GM21825 (cell line): ENCODE data around the gene CGB5.
"Not testable (repeated sequence)": the region's sequence is repeated elsewhere in the genome, so short reads cannot be mapped to it uniquely, and the experiment has no call there.

Experiments used
- ATAC-seq: cut with Tn5 transposase; IDR thresholded peaks from one replicate; pipeline ENCODE4 v1.9.1; 2021; ENCODE audit warnings: mild to moderate bottlenecking, moderate library complexity; ENCODE audit not compliant: unreplicated experiment

Gene CGB5

GRCh38 chr19:49020931-49021895 is 22.4 kb upstream of the CGB5 start:
- no peak for ATAC-seq

DNA sequence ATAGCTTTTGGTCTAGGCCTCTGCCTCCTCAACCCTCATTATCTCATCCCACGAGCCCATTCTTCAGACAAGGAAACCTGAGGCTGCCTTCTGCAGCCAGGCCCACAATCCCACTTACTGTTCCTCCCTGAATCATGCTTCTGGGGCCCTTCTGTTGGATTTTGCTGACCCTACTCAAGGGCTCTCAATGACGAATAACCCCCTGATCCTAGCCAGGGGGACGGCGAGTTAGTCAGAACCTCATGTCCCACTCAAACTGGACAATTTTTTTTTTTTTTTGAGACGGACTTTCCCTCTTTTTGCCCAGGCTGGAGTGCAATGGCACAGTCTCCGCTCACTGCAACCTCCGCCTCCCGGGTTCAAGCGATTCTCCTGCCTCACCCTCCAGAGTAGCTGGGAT is 21.5 kb upstream of the CGB5 start:
- no peak for ATAC-seq

DNA sequence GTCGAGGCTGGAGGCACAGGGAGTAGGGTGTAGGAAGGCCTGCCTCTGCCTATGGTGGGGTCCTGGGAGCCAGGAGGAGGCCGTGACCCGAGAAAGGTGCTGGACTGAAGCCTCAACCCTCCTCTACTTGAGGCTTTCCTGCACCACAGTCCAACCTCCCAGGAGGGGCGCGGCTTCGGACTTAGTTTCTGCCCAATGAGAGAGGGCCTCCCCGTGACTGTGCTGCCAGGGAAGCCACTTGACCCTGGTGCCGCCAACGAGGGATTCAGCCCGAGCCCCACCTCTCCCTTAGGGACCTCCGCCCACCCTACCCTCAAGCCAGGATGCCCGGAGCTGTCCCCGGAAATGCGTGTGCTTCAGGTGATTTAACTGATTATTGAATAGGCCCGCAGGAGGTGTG is 19.4 kb upstream of the CGB5 start, which contains the start of gene CGB3:
TSS of gene CGB3 (minus strand) at position 101 of the 400 bp plus-strand sequence. CDS start 362 bp downstream, outside the sequence.
- not testable (repeated sequence) for ATAC-seq

GRCh38 chr19:49025088-49025487 is 18.6 kb upstream of the CGB5 start:
- not testable (repeated sequence) for ATAC-seq

DNA sequence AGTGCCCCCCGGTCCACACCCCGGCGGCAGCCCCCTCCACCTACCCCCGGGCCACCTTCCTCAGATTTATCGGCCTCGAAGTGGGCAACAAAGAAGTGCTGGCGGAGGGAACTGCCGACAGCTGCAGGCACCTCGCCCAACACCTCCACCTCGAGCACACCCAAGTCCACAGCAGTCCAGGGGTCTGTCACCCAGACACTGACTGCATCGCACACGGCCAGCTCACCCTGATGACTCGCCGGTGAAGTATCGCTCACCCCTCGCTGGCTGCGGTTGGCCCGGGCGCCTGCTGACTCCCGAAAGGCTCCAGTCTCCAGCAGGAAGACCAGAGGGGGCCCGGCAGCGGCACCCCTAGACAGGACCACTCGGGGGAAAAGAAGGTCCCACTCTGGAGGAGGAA is 18.0 kb upstream of the CGB5 start:
- not testable (repeated sequence) for ATAC-seq

- not testable (repeated sequence) for ATAC-seq
Measured at GRCh38 chr19:49028686-49029085, 15.0 kb upstream of the CGB5 start.

DNA sequence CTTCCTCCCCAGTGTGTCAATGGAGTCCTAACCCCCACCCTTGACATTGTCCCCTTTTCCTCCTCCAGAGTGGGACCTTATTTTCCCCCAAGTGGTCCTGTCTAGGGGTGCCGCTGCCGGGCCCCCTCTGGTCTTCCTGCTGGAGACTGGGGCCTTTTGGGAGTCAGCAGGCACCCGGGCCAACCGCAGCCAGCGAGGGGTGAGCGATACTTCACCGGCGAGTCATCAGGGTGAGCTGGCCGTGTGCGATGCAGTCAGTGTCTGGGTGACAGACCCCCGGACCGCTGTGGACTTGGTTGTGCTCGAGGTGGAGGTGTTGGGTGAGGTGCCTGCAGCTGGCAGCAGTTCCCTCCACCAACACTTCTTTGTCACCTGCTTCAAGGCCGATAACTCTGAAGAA is 13.9 kb upstream of the CGB5 start:
- not testable (repeated sequence) for ATAC-seq

- ATAC-seq = not testable (repeated sequence)
Measured at GRCh38 chr19:49030323-49030722, 13.3 kb upstream of the CGB5 start.

DNA sequence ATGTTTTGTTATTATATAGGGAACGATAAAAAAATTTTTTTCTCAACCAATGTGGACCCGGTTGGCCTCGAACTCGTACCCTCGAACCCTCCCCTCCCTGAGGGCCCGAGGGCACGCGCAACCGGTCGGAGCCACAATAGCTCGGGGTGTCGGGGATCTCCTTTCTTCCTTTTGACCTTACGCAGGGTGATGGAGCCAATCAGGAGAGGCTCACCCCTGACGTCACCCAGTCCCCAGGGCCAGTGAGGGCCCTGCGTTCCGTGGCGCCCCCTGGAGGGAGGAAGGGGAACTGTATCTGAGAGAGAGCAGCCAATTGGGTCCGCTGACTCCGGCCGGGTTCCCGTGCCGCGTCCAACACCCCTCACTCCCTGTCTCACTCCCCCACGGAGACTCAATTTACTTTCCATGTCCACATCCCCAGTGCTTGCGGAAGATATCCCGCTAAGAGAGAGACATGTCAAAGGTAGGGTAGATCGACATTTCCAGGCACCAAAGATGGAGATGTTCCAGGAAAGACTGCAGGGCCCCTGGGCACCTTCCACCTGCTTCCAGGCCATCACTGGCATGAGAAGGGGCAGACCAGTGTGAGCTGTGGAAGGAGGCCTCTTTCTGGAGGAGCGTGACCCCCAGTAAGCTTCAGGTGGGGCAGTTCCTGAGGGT is 11.9 kb upstream of the CGB5 start, which contains the start of gene CGB2:
TSS of gene CGB2 (plus strand) at position 249 of the 660 bp plus-strand sequence. CDS start at position 455, 206 bp downstream.
- ATAC-seq = not testable (repeated sequence)

GRCh38 chr19:49036815-49037214 is 6.8 kb upstream of the CGB5 start, which contains the start of gene CGB1:
TSS of gene CGB1 (minus strand) at chr19:49036895. CDS start at chr19:49036711, 184 bp downstream.
- ATAC-seq = not testable (repeated sequence)

DNA sequence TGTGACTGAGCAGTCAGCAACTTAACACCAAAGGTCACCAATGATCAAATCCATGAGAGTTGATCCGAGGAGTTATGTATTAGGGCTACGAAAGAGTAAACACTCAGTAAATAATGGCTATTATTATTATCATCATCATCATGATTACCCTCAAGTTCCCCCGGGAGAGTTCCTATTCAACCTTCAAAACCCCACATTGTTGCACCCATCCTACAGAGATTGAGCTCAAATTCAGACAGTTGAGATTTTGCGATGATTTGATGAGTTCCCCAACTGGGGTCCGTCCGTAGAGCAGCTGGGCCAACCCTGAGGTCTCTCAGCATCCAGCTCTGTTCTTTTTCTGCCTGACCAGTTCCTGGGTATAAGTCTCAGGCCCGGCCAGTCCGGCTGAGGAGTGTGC is 5.5 kb upstream of the CGB5 start:
- ATAC-seq = not testable (repeated sequence)

DNA sequence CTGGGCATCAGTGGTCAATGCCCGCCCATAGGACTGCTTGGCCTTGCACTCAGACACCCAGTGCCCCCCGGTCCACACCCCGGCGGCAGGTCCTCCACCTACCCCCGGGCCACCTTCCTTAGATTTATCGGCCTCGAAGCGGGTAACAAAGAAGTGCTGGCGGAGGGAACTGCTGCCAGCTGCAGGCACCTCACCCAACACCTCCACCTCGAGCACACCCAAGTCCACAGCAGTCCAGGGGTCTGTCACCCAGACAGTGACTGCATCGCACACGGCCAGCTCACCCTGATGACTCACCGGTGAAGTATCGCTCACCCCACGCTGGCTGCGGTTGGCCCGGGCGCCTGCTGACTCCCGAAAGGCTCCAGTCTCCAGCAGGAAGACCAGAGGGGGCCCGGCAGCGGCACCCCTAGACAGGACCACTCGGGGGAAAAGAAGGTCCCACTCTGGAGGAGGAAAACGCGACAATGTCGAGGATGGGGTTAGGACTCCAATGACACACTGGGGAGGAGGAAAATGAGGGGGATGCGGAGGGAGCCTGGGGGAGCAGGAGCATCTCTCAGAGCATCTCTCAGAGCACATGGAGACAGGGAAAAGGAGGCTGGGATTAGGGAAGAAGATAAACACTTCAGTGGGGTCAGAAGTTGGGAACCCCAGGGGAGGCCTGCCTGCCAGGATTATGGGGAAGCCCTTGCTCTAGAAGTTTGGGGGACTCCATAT is 4.9 kb upstream of the CGB5 start:
- ATAC-seq = not testable (repeated sequence)

DNA sequence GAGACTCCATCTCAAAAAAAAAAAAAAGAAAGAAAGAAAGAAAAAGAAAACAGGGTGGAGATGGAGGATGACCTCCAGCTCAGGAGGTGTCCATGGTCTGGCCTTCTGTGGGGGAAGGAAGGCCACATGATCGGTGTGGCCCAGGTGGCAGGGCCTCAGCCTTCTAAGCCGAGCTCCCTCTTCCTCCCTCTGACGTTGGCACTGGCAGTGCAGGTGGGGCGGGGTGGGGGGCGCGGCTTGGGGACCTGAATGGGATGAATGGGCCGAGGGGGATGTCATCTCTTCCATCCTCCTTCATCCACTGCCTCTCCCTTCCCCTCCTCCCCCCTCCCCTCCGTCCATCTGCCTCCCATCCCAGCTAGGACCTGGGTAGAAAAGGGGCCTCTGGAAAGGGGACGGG is 3.9 kb upstream of the CGB5 start:
- ATAC-seq = not testable (repeated sequence)

GRCh38 chr19:49042177-49042576 is 1.5 kb upstream of the CGB5 start:
- no peak for ATAC-seq

GRCh38 chr19:49042666-49043065 is 982 bp upstream of the CGB5 start:
- ATAC-seq = not testable (repeated sequence)

DNA sequence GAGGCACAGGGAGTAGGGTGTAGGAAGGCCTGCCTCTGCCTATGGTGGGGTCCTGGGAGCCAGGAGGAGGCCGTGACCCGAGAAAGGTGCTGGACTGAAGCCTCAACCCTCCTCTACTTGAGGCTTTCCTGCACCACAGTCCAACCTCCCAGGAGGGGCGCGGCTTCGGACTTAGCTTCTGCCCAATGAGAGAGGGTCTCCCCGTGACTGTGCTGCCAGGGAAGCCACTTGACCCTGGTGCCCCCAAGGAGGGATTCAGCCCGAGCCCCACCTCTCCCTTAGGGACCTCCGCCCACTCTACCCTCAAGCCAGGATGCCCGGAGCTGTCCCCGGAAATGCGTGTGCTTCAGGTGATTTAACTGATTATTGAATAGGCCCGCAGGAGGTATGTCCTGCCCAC is 5.4 kb downstream of the CGB5 start, which contains the start of gene CGB8:
TSS of gene CGB8 (minus strand) at position 101 of the 400 bp plus-strand sequence. CDS start 372 bp downstream, outside the sequence.
- ATAC-seq = not testable (repeated sequence)

- not testable (repeated sequence) for ATAC-seq
Measured at GRCh38 chr19:49049834-49050233, 6.2 kb downstream of the CGB5 start.

DNA sequence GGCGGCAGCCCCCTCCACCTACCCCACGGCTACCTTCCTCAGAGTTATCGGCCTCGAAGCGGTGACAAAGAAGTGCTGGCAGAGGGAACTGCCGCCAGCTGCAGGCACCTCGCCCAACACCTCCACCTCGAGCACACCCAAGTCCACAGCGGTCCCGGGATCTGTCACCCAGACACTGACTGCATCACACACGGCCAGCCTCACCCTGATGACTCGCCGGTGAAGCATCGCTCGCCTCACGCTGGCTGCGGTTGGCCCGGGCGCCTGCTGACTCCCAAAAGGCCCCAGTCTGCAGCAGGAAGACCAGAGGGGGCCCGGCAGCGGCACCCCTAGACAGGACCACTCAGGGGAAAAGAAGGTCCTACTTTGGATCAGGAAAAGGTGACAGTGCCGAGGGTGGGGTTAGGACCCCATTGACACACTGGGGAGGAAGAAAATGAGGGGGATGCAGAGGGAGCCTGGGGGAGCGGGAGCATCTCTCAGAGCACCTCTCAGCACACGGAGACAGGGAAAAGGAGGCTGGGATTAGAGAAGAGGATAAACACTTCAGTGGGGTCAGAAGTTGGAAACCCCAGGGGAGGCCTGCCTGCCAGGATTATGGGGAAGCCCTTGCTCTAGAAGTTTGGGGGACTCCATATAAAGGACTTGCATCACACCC is 6.9 kb downstream of the CGB5 start:
- ATAC-seq = not testable (repeated sequence)

DNA sequence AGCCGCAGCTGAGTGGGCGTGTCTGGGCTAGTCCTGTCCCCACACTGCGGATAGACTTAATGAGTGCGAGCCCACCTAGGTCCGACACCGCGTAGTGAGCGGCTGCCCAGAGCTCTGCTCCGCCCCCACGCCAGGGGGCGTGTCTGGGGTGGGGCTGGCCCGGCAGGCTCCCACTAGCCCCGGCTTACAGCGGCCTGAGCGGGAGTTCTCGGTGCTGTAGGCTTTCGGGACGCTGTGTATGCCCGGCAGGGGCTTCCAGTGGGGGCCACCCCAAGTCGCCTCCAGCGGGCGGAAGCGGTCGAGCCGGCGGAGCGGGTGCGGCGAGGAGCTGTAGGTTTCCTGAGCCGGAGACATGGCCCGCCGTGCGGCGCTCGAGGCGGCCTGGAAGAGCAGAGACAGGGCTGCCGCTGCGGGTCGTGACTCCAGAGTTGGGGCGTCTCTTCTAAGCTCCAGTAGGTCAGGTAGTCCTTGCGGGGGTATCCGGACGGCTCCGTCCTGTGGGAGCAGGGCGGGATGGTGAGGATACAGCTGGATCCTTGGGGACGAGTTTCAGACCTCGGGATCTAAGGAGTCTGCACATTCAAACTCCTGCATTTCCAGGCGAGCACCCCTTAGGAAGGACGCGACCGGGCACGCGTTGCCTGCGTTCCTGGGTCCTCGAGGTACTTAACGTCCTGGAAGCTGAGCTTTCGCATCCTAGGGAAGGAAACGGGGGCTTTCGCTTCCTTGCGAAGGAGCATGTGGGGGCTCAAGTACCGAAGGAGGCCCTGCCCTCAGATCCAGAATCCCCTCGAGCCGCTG is 12.7 kb downstream of the CGB5 start:
- no peak for ATAC-seq
